ENCODE results near the gene KRTAP20-4.

DNA sequence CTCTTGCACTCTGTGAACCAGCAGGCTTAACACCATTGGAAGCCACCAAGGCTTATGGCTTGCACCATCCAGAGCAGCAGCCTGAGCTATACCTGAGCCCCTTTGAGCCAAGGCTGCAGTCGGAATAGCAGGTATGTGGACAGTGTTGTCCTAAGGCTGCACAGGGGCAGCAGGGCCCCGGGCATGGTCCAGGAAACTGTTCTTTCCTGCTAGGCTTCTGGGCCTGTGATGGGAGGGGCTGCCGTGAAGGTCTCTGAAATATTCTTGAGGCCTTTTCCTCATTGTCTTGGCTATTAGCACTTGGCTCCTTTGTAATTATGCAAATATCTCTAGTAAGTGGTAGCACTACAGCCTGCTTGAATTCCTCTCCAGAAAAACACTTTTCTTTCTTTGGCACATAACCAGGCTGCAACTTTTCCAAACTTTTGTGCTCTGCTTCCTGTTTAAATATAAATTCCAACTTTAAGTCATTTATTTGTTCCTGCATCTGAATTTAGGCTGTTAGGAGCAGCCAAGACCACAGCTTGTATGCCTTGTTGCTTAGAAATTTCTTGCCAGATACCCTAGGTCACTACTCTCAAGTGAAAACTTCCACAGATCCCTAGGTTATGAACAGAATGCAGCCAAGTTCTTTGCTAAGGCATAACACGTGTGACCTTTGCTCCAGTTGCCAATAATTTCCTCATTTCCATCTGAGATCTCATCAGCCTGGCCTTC, 5.2 kb downstream of the KRTAP20-4 start:
- no peak for TF ChIP-seq CTCF (IDR thresholded peaks at IDR 0.05; ENCODE audit: low read depth, low read length)
- no peak for TF ChIP-seq POLR2A (IDR thresholded peaks at IDR 0.05; ENCODE audit: extremely low read depth, insufficient read length)
